ENCODE measurements around the gene TENM3.
"Not testable (repeated sequence)": the region's sequence is repeated elsewhere in the genome, so short reads cannot be mapped to it uniquely, and the experiment has no call there.

Gene TENM3

DNA sequence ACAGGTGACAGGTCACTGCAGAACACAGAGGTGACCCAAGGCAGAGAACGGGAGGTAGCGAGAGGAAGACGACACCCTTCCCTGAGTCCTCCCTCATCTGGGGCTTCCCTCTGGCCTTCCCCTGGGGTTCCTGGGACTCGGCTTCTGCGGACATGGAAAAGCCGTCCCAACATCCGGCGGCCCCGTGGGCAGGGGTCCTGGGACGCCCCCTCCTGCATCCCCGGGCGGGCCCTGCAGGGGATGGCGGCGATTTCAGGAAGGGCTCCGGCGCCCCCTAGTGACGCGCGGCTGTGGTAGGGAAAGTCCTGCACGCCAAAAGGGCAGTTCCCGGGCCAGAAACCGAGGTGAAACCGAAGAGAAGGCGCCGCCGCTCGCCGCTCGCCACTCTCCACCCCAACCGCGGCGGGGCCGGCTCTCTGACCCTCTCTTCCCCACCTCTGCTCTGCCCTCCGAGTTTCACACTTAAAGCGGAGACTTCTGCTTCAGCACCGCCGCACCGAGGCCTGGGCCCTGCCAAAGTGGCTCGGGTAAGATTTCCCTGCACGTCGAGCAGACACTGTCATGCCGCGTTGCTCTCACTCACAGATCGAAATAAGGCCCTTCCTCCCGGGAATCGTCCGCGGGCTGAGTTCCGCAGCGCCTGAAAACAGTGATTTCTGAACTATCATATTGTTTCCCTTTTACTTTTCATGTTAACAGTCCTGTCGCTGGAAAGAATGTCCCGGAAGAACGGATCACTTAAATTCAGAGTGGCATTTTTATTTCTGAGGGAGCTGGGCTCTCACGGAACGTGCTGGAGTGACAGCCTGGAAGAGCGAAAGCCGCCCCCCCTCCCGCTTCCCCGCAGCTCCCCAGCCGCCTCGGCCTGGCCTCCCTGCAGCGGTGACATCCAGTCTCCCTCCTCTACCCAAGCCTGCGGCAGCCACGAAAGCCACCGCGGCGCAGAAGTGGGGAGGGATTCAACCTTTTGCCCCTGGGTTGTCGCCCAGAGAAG, 563.4 kb downstream of the TENM3 start:
- H3K36me3 ChIP-seq (ENCODE audit: control insufficient read depth in 2 of 2, insufficient read depth in 2 of 2, low read length in 2 of 2) = no peaks in the 10 kb centered on the region
- peak overlapping the region; percentile 32 to 68 for H3K9ac ChIP-seq (ENCODE audit: low read length in 2 of 2)
- peak overlapping the region; percentile 42 to 76 for H3K4me3 ChIP-seq (ENCODE audit: low read length in 2 of 2)
- H3K9me3 ChIP-seq (ENCODE audit: control insufficient read depth in 2 of 2, low read length in 2 of 2) = no peaks in the 10 kb centered on the region
- peaks cover 10% of the 10 kb centered on the region for H3K4me1 ChIP-seq (ENCODE audit: control insufficient read depth, insufficient read depth, low read length)
- no peak overlapping the region for H3K27ac ChIP-seq (ENCODE audit: low read length)
- peaks cover 0 to 2% of the 10 kb centered on the region in 2 donors for H3K27me3 ChIP-seq (ENCODE audit: control insufficient read depth in 1 of 2, insufficient read depth in 2 of 2, low read length in 2 of 2)

DNA sequence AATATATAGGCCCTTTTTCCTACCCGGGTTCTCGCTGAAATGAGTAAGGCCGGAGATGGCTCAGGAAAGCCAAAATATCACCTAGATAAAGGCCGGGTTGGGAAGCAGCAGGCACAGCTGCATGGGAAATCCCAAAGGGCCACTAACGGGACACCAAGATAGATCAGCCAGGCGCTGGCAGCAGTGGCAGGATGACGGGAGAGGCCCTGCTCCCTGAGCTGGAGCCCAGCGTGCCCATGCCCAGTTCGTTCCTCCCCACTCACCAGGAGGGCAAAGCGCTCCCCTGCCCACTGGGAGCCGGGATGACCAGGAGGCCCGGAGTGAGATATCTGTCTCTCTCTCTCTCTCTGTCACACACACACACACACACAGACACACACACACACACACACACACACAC, 564.1 kb downstream of the TENM3 start:
- peak overlapping the region; percentile 42 to 76 for H3K4me3 ChIP-seq (ENCODE audit: low read length in 2 of 2)
- peaks cover 0 to 2% of the 10 kb centered on the region in 2 donors for H3K27me3 ChIP-seq (ENCODE audit: control insufficient read depth in 1 of 2, insufficient read depth in 2 of 2, low read length in 2 of 2)
- H3K9me3 ChIP-seq (ENCODE audit: control insufficient read depth in 2 of 2, low read length in 2 of 2) = no peaks in the 10 kb centered on the region
- H3K4me1 ChIP-seq (ENCODE audit: control insufficient read depth, insufficient read depth, low read length) = peaks cover 10% of the 10 kb centered on the region
- no peak overlapping the region for H3K27ac ChIP-seq (ENCODE audit: low read length)
- no peaks in the 10 kb centered on the region for H3K36me3 ChIP-seq (ENCODE audit: control insufficient read depth in 2 of 2, insufficient read depth in 2 of 2, low read length in 2 of 2)
- peak overlapping the region; percentile 32 to 68 for H3K9ac ChIP-seq (ENCODE audit: low read length in 2 of 2)

DNA sequence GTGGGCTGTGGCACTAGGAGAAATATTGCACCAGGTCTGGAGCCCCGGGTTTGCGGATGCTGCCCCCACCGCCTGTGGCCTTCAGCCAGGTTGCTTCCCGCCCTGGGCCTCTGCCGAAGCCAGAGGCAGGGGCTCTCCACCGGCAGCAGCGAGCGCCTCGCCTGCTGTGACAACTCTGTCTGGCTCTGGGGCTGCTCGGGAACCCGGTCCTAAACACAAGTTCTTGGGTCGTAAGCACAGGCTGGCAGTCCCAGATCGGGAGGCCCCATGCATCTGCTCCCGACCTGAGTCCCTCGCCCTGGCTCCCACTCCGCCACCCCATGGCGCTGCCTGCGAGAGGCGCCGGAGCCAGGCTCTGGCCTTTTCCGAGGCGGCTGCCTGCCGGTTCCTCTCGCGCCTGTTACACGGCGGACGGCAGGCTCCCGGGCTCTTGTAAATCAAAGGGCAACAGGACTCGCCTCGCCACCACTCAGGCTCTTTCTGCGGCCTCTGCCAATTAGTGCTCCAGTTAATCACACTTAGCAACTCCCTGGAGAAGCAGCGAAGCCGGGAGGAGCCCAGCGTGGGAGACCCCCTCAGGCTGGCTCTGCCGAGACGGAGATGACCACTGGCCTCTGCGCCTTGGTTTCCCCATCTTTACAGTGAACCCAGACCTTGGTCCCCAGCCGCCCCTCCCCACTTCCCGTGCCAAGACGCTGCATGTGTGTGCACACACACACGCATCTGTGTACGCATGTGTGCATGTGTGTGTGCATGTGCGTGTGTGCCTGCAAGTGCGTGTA, 564.8 kb downstream of the TENM3 start:
- H3K9ac ChIP-seq (ENCODE audit: low read length in 2 of 2) = no peak overlapping the region
- peaks cover 10% of the 10 kb centered on the region for H3K4me1 ChIP-seq (ENCODE audit: control insufficient read depth, insufficient read depth, low read length)
- no peaks in the 10 kb centered on the region for H3K36me3 ChIP-seq (ENCODE audit: control insufficient read depth in 2 of 2, insufficient read depth in 2 of 2, low read length in 2 of 2)
- no peak overlapping the region for H3K27ac ChIP-seq (ENCODE audit: low read length)
- H3K4me3 ChIP-seq (ENCODE audit: low read length in 2 of 2) = no peak overlapping the region
- H3K9me3 ChIP-seq (ENCODE audit: control insufficient read depth in 2 of 2, low read length in 2 of 2) = no peaks in the 10 kb centered on the region
- peaks cover 0 to 2% of the 10 kb centered on the region in 2 donors for H3K27me3 ChIP-seq (ENCODE audit: control insufficient read depth in 1 of 2, insufficient read depth in 2 of 2, low read length in 2 of 2)

DNA sequence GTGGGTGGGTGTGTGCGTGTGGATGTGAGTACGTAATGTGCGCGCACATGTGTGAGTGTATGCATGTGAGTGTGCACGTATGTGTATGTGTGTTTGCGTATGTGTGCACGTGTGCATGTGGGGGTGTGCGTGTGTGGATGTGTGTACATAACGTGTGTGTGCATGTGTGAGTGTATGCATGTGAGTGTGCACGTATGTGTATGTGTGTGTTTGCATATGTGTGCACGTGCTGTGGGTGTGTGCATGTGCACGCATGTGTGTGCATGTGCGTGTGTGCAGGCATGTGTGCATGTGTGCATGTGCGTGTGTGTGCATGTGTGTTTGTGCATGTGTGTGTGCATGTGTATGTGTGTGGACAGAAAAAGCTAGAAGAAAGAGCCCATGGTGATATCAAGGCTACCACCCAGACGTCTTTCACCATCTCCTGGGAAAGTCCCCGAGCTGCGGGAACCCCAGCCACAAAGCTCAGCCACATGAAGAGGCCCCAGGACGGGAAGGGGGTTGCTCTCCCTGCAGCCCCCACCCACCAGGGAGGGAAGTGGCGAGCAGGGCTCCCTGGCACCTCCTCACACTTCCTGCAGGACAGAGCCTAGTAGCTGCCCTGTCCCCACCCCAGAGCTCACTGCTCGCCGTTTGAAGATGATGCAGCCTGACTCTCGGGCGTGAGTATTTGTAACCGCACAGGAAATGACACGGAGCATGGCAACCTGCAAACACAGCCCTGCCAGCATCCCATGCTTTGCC, 565.6 kb downstream of the TENM3 start:
- no peak overlapping the region for H3K9ac ChIP-seq (ENCODE audit: low read length in 2 of 2)
- H3K27me3 ChIP-seq (ENCODE audit: control insufficient read depth in 1 of 2, insufficient read depth in 2 of 2, low read length in 2 of 2) = peaks cover 0 to 2% of the 10 kb centered on the region in 2 donors
- no peaks in the 10 kb centered on the region for H3K9me3 ChIP-seq (ENCODE audit: control insufficient read depth in 2 of 2, low read length in 2 of 2)
- no peak overlapping the region for H3K27ac ChIP-seq (ENCODE audit: low read length)
- H3K4me1 ChIP-seq (ENCODE audit: control insufficient read depth, insufficient read depth, low read length) = peaks cover 10% of the 10 kb centered on the region
- H3K4me3 ChIP-seq (ENCODE audit: low read length in 2 of 2) = no peak overlapping the region
- no peaks in the 10 kb centered on the region for H3K36me3 ChIP-seq (ENCODE audit: control insufficient read depth in 2 of 2, insufficient read depth in 2 of 2, low read length in 2 of 2)

DNA sequence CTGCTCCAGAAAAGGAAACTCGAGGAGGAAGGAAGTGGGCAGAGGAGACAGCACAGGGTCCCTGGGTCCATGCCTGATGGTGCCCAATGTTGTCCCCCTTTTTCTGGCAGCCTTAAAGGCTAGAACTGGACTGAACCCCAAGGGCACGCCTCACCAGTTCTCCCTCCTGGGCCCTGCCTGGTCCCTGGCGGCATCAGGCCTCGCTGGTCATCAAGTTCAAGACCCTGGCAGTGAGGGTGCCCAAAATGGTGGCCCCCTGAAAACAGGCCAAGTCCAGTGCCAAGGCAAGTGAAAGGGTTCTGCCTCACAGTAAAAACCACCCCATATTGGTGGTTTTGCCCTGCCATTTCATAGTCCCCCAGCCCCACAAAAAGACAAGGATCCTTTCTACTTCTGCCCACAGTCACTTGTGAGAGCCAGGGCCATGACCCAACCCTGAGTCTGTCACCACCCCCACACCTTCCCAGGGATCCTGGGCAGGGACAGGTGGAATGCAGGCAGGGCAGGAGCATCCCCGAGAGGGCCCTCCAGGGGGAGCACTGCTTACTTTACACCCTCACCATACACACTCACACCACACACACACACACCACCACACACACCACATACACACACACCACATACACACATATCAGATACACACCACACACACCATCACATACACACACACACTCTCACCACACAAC, 566.4 kb downstream of the TENM3 start:
- no peaks in the 10 kb centered on the region for H3K36me3 ChIP-seq (ENCODE audit: control insufficient read depth in 2 of 2, insufficient read depth in 2 of 2, low read length in 2 of 2)
- H3K9me3 ChIP-seq (ENCODE audit: control insufficient read depth in 2 of 2, low read length in 2 of 2) = no peaks in the 10 kb centered on the region
- H3K9ac ChIP-seq (ENCODE audit: low read length in 2 of 2) = no peak overlapping the region
- peaks cover 0 to 2% of the 10 kb centered on the region in 2 donors for H3K27me3 ChIP-seq (ENCODE audit: control insufficient read depth in 1 of 2, insufficient read depth in 2 of 2, low read length in 2 of 2)
- H3K4me3 ChIP-seq (ENCODE audit: low read length in 2 of 2) = no peak overlapping the region
- H3K4me1 ChIP-seq (ENCODE audit: control insufficient read depth, insufficient read depth, low read length) = peaks cover 10% of the 10 kb centered on the region
- H3K27ac ChIP-seq (ENCODE audit: low read length) = no peak overlapping the region

DNA sequence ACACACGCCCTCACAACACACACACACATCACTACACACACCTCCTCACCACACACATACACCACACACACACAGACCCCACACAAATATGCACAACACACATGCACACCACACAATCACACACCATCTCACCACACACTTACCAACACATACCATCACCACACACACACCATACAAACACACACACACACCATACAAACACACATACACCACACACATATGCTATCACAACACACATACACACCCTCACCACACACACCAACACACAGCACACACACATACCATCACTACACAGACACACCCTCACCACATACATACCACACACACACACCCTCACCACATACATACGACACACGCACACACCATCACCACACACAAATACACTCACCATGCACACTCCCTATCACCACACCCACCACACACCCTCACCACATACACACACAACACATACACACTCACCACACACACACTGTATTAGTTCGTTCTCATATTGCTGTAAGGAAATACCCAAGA, 567.0 kb downstream of the TENM3 start:
- H3K9me3 ChIP-seq (ENCODE audit: control insufficient read depth in 2 of 2, low read length in 2 of 2) = no peaks in the 10 kb centered on the region
- H3K9ac ChIP-seq (ENCODE audit: low read length in 2 of 2) = no peak overlapping the region
- no peak overlapping the region for H3K4me3 ChIP-seq (ENCODE audit: low read length in 2 of 2)
- H3K27ac ChIP-seq (ENCODE audit: low read length) = no peak overlapping the region
- H3K36me3 ChIP-seq (ENCODE audit: control insufficient read depth in 2 of 2, insufficient read depth in 2 of 2, low read length in 2 of 2) = no peaks in the 10 kb centered on the region
- H3K4me1 ChIP-seq (ENCODE audit: control insufficient read depth, insufficient read depth, low read length) = peaks cover 10% of the 10 kb centered on the region
- H3K27me3 ChIP-seq (ENCODE audit: control insufficient read depth in 1 of 2, insufficient read depth in 2 of 2, low read length in 2 of 2) = peaks cover 0 to 2% of the 10 kb centered on the region in 2 donors

DNA sequence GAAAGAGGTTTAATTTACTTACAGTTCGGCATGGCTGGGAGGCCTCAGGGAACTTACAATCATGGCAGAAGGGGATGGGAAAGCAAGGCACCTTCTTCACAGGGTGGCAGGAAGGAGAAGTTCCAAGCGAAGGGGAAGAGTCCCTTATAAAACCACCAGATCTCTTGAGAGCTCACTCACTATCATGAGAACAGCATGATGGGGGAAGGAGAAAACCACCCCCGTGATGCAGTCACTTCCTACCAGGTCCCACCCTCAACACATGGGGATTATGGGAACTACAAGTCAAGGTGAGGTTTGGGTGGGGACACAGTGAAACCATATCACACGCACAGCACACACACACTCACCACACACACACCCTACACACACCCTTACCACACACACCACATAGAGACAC, 569.7 kb downstream of the TENM3 start:
- no peaks in the 10 kb centered on the region for H3K9me3 ChIP-seq (ENCODE audit: control insufficient read depth in 2 of 2, low read length in 2 of 2)
- H3K36me3 ChIP-seq (ENCODE audit: control insufficient read depth in 2 of 2, insufficient read depth in 2 of 2, low read length in 2 of 2) = no peaks in the 10 kb centered on the region
- H3K27ac ChIP-seq (ENCODE audit: low read length) = no peak overlapping the region
- H3K4me3 ChIP-seq (ENCODE audit: low read length in 2 of 2) = no peak overlapping the region
- no peak overlapping the region for H3K9ac ChIP-seq (ENCODE audit: low read length in 2 of 2)
- H3K27me3 ChIP-seq (ENCODE audit: control insufficient read depth in 1 of 2, insufficient read depth in 2 of 2, low read length in 2 of 2) = no peaks in the 10 kb centered on the region
- no peaks in the 10 kb centered on the region for H3K4me1 ChIP-seq (ENCODE audit: control insufficient read depth, insufficient read depth, low read length)

DNA sequence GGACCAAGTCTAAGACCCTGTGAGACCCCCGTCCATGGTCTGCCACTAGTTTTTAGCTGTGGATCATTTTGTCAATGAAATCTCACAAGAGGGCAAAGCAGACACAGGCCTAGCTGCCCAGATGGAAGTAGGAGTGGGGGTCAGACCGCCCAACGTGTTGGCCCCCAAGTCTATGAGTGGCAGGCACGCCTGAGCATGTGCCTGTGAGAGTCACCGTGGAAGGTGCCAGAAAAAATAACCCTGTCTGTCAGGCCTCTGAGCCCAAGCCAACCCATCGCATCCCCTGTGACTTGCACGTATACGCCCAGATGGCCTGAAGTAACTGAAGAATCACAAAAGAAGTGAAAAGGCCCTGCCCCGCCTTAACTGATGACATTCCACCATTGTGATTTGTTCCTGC, 570.9 kb downstream of the TENM3 start:
- not testable (repeated sequence) for H3K4me3 ChIP-seq (ENCODE audit: low read length in 2 of 2); H3K27me3 ChIP-seq (ENCODE audit: control insufficient read depth in 1 of 2, insufficient read depth in 2 of 2, low read length in 2 of 2); H3K9me3 ChIP-seq (ENCODE audit: control insufficient read depth in 2 of 2, low read length in 2 of 2); H3K27ac ChIP-seq (ENCODE audit: low read length); H3K36me3 ChIP-seq (ENCODE audit: control insufficient read depth in 2 of 2, insufficient read depth in 2 of 2, low read length in 2 of 2); H3K4me1 ChIP-seq (ENCODE audit: control insufficient read depth, insufficient read depth, low read length); H3K9ac ChIP-seq (ENCODE audit: low read length in 2 of 2)

DNA sequence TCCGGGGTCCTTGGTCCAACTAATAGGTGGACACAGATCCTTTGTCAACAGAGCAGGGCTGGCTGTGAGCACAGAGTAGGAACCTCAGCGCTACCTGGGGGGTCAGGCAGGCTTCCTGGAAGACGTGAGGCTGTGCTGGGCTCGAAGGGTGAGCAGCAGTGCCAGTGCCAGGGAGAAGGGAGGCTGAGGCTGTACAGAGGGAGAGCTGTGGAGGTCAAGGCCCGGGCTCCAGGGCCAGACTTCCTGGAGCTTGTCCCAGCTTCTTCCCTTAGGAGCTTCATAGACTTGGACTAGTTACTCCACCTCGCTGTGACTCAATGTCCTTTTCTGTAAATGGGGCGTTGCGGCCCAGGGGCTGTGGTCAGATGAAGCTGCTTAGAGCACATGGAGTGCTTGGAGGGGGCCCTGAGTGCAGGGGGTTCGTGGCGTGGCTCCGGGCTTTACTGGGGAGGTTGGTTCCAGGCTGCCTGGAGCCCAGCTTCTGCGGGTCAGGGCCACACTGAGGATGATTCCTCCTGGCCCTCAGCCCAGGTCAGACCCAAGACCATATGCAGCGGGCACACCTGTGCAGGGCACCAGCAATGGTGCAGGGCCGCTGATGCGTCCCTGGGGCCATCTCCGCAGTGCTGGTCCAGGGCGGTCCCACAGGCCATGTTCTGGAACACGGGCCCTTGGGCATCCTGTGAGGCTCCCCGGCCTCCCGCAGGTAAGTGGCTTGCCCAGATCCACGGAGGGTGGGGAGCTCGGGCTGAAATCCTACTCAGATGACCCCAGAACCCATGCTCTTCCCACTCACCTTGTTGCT, 575.9 kb downstream of the TENM3 start:
- Histone ChIP-seq H3K36me3 (ENCODE audit: control insufficient read depth in 2 of 2, insufficient read depth in 2 of 2, low read length in 2 of 2) (no peaks in the 10 kb centered on the region), H3K9ac (ENCODE audit: low read length in 2 of 2) (no peak overlapping the region), H3K27ac (ENCODE audit: low read length) (no peak overlapping the region), H3K4me1 (ENCODE audit: control insufficient read depth, insufficient read depth, low read length) (no peaks in the 10 kb centered on the region), H3K4me3 (ENCODE audit: low read length in 2 of 2) (no peak overlapping the region), H3K27me3 (ENCODE audit: control insufficient read depth in 1 of 2, insufficient read depth in 2 of 2, low read length in 2 of 2) (no peaks in the 10 kb centered on the region), H3K9me3 (ENCODE audit: control insufficient read depth in 2 of 2, low read length in 2 of 2) (no peaks in the 10 kb centered on the region)
